GM21423 (cell line): ENCODE measurements around the gene PROCA1.
"Not testable (repeated sequence)": the region's sequence is repeated elsewhere in the genome, so short reads cannot be mapped to it uniquely, and the experiment has no call there.

Source experiments
- ATAC-seq: cut with Tn5 transposase; IDR thresholded peaks from one replicate; pipeline ENCODE4 v1.9.1; 2021; ENCODE audit warnings: mild to moderate bottlenecking, moderate library complexity; ENCODE audit not compliant: unreplicated experiment

Gene PROCA1

GRCh38 chr17:28744972-28745785 lies 33.5 kb upstream of the PROCA1 start:
- no peak for ATAC-seq

- peak; percentile 22 for ATAC-seq
Observed at GRCh38 chr17:28744104-28744971, 32.6 kb upstream of the PROCA1 start.

DNA sequence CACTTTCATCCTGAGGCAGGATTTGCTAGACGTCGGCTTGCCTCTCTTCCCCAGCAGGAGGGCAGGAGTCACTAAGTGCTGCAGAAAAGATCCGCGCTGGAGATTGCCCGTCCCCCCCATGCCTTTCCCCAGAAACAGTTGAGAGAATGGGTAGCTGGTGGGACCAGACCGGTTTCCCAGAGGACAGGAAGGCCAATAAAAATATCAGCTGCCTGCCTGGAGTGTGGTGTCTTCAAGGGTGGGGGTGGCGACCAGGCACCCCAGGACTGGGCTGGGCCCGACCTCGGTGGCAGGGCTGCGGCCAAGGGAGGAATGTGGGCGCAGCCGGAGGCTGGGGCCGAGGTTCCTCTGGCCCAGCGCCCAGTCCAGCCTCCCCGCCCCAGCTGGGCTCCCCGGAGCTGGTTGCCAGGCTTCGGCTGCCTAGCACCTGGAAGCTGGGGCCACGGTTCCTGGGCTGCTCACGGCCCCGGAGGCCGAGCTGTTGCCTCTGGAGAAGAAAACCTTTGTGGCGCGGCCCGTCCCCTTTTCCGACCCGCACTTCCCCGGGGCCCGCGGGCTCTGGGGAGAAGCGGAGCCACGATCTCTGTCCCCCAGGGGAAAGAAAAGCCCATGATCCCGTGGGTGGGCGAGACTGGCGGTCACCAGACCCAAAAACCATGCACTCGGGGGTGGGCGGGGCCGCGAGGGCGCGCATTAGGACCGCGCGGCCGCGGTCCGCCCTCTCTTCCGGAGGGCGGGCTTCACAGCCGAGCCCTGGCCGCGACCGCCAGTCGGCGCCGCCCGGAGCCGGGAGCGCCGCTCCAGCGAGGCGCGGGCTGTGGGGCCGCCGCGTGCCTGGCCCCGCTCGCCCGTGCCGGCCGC lies 31.8 kb upstream of the PROCA1 start, which contains the start of gene TRAF4:
Gene TRAF4 (plus strand): TSS at position 769 of the 861 bp plus-strand sequence. CDS start 102 bp downstream, outside the sequence.
- peak; percentile 60 for ATAC-seq

DNA sequence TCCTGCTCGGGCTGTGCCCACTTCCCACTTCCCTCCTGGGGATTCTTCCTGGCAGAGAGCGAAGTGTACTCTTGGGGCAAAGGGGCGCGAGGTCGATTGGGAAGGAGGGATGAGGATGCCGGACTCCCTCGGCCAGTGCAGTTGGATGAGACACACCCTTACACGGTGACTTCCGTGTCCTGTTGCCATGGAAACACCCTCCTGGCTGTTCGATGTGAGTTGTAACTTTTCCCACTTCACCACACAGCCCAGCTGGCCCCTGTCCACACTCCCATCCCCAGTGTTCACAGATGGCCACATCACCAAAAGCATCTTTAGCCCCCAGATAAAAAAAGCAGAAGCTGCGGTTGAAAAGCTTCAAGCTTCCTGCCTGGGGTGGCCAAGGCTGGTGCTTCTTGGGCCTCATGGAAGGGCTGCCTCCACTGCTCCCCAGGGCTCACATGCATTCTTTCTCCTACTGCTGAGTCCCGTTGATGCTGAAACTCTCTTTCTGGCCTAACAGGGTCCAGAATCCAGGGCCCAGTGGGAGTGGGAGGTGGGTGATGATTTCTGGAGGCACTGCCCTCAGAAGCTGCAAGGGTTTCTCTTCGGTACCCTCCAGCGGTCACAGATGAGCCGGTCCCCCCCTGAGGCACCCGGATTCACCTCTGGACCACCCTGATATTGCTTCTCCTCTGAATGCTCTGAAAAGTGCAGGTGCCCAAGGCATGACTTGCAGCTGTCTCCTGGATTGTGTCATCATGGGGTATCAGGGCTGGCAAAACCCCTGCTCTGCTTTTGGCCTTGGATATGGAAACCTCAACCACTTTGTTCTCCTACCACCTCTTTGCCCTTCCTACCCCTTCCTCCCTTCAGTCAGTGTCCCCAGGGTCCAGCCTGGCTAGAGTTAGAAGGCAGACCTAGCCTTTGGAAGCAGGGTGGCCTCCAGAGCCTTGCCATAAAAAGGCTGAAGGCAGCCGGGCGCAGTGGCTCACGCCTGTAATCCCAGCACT lies 30.0 kb upstream of the PROCA1 start:
- ATAC-seq: no peak

- no peak for ATAC-seq
Observed at GRCh38 chr17:28740406-28741357, 29.0 kb upstream of the PROCA1 start.

DNA sequence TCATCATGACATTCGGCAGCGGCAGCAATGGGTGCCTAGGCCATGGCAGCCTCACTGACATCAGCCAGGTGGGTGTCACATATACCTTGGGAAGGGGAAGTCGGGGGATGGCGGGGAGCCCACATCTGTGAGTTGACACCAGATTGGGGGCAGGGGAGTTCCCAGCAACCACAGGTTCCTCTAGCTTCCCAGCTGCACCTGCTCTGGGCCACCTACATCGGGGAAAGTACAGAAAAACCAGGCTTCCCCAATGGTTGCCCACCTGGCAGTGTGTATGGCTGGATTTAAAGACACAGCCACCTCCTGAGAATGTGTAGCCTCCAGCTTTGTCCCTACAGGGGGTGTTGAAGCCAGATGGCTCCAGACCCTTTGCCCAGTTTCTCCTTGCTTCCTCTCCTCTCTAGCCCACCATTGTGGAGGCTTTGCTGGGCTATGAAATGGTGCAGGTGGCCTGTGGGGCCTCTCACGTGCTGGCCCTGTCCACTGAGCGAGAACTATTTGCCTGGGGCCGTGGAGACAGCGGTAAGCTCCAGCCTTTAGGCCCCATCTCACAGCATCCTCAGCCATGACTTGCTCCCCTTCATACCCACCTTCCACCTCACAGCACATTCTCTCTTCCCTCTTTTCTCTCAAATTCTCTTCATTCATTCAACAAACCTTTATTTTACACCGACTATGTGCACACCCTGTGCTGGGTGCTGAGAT lies 27.1 kb upstream of the PROCA1 start:
- peak; percentile 27 for ATAC-seq

DNA sequence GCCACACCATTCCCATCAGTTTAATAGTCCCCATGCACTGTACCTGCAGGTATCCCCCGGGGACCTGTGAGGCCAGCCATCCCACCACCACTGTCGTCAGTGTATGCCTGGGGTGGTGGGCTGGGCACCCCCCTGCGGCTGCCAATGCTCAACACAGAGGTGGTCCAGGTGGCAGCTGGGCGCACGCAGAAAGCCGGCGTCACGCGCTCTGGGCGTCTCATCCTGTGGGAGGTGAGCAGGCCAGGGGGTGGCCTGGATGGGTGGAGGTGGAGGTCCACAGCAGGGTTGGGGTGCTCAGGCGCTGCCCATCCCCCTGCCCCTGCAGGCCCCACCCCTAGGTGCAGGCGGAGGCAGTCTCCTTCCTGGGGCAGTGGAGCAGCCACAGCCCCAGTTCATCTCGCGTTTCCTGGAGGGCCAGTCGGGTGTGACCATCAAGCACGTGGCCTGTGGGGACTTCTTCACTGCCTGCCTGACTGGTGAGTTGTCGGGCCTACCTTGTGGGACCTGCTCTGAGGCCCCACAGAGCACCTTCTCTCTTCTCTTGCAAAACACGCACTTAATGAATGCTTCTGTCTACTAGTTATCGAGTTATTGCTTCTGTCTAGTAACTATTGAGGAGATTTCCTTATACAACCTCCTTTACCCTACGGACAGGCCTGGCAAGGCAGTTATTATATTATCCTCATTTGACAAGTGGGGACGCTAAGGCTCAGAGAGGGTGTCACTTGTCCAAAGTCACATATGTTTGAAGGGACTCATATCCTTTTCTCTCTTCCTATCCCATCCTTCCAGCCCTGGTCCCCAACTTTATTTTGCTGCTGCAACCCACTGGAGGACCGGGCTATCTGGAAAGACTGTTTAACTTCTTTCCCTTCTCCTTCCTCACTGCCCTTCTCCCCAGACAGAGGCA lies 26.3 kb upstream of the PROCA1 start:
- ATAC-seq: peak; percentile 60

GRCh38 chr17:28737316-28737715 lies 25.6 kb upstream of the PROCA1 start:
- ATAC-seq: no peak

- not testable (repeated sequence) for ATAC-seq
Observed at GRCh38 chr17:28735913-28736769, 24.5 kb upstream of the PROCA1 start.

- ATAC-seq: no peak
Observed at GRCh38 chr17:28735242-28735722, 23.6 kb upstream of the PROCA1 start.

DNA sequence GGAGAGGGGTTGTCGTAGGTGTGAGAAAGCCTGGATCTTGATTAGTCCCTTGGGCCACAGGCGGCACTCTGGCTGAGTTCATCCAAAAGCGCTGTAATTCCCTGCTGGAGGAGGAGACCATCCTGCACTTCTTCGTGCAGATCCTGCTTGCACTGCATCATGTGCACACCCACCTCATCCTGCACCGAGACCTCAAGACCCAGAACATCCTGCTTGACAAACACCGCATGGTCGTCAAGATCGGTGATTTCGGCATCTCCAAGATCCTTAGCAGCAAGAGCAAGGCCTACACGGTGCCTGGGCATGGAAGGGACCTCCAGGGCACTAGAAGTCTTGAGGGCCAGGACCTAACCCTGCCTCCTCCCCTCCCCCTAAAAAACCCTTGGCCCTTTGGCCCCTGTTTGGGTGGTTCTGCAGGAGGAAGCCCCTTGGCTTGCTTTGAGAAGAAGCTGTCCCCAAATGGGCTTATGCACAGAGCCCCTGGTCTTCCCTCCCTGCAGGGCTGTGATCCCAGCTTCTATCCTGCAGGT lies 23.1 kb upstream of the PROCA1 start:
- no peak for ATAC-seq

- no peak for ATAC-seq
Observed at GRCh38 chr17:28733346-28733745, 21.7 kb upstream of the PROCA1 start.

- no peak for ATAC-seq
Observed at GRCh38 chr17:28729950-28730330, 18.3 kb upstream of the PROCA1 start.

- peak; percentile 34 for ATAC-seq
Observed at GRCh38 chr17:28728364-28729200, 16.9 kb upstream of the PROCA1 start, which contains the start of gene NEK8. NEK8 (plus strand) TSS chr17:28728788; CDS start chr17:28728814, 26 bp downstream.
